GM21528 (cell line): ENCODE data around the gene AQP2.

Source experiments
- ATAC-seq: cut with Tn5 transposase; IDR thresholded peaks from one replicate; pipeline ENCODE4 v1.9.1; 2021; ENCODE audit warnings: mild to moderate bottlenecking, moderate library complexity; ENCODE audit not compliant: unreplicated experiment, low FRiP score

The AQP2 gene

GRCh38 chr12:49939707-49940106 is 10.8 kb upstream of the AQP2 start:
- ATAC-seq, result no peak

GRCh38 chr12:49941556-49942511 is 8.7 kb upstream of the AQP2 start:
- no peak for ATAC-seq

GRCh38 chr12:49942512-49942893 is 8.0 kb upstream of the AQP2 start:
- no peak for ATAC-seq

GRCh38 chr12:49942921-49943624 is 7.5 kb upstream of the AQP2 start:
- no peak for ATAC-seq

DNA sequence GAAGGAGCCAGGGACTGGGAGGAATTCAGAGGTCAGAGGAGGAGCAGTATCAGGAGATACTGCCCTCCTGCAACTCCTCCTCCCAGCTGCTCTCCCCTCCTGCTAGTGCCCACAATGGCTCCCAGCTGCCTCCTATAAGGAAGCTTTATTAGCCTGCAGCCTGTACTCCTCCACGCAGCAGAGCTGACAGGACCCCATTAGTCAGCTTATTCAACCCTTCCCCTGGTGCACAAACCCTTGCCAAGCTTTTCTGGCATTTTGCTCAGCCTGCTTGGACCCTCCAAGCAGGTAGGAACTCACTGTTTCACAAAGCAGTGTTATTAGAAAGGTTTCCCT is 6.9 kb upstream of the AQP2 start:
- no peak for ATAC-seq

DNA sequence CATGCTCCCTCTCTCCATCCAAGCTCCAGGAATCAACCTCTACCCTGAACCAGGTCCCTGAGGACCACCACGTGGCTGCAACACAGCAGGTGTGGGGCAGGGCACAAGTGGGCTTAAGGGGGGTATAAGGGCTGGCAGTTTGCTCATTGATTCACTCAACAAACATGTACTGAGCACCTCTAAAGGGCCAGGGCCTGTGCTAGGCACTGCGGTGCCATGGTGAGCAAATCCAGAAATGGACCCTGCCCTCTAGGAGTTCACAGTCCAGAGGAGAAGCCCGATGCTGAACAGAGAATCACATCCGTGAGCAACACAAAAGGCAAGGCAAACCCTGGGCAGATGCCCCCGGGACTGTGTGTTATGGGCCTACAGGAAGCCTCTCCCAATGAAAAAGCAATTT is 6.5 kb upstream of the AQP2 start:
- no peak for ATAC-seq

- ATAC-seq, result no peak
Measured at GRCh38 chr12:49944718-49945117, 5.8 kb upstream of the AQP2 start.

- ATAC-seq, result no peak
Measured at GRCh38 chr12:49945394-49946080, 5.0 kb upstream of the AQP2 start.

DNA sequence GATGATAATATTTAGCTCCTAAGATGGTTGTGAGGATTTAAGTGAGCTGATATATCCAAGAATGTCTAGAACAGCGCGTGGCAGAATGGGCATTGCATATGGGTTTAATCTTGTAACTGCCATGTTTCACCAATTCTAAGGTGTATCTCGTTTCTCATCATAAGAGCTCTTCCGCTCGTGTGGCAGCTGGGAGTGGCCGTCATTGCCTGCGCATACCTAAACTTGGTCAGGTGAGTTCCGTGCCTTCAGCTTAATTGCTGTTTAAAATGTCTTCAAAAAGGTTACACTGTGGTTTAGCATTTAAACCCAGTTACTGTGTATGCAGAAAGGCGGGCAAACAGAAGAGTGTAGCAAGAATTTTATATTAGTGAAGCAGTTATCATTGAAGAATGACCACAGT is 4.5 kb upstream of the AQP2 start:
- ATAC-seq, result no peak

- no peak for ATAC-seq
Measured at GRCh38 chr12:49946497-49946896, 4.0 kb upstream of the AQP2 start.

DNA sequence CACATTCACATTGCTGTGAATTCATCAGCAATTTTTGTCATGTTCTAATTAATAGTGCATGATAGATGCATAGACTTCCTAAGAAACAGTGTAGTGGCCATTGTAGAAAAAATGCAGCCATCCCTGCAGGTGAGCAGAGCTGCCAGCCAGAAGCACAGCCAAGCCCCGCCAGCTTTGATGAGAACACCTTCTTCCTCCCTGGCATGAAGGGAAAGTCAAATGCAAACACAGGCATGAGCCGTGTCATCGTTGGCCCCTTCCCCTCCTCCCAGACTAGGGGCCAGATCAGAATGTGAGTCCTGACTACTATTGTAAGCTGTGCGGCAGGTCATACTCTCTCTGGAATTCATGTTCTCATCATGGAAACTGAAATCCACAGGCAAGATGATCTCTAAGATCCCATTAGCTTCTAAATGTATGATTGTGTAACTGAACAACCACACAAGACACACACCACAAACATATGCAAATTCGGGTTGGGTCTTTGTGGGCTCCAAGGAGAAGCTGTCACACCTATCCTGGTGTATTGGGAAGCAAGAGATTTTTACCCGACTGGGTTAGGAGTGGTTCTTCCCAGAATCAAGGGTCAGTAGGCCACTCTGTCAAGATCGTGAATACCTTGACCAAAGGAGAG is 2.8 kb upstream of the AQP2 start:
- ATAC-seq, result no peak

DNA sequence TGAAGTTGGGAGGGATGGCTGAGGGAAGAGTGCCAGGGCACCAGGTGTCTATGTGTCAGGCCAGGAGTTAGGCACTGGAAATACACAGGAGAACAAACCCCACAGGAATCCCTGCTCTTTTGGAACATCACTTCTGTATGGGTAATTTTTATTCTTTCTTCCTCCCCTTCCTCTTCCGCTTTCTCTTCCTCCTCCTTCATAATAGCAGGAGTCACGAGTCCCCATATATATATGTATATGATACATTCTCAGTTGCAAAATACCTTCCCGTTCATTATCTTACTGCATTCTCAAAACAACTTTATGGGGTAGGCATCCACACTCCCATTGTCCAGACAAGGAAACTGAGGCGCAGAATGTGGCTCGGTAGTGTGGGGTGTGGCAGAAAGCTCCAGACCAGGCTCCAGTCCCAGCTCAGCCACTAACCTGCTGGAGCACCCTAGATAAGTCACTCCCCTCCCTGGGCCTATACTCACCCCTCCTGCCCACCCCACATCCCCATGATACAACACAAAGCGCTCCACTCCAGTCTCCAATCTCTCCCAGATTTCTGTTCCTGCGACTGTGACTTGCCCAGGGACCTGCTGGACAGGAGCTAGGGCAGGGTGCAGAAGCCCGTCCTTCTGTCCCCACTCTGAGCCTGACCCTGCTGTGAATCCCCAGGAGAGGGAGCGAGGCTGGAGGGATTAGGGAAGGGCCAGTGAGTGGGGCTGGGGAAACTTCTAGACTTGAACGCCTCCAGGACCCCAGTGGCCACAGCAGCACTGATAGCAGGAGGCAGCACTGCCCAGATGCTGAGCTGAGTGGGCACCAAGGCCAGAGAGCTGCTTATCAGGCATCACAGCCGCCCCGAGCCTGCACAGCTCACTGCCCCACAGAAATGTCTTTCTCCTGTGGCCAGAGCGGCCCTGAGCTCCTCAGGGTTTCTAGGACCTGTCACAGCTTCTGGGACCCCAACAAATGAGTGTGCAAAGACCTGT is 1.4 kb upstream of the AQP2 start:
- no peak for ATAC-seq

DNA sequence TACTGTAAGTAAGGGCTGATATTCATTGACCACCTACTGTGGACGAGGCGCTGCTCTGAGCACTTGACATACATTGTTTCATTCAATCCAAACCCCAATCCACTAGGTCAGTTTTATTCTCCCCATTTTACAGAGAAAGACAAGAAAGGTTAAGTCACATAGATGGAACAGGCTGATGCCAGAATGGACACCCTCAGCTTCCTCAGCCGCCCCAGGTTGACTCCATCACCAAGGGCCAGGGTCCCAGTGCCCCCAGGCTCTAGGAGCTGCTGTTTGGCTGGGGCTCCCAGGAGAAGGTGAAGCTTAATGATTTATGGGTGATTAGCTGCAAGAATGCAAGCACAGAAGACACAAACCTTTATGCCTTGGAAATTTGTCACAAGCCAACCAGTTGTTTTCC is 671 bp upstream of the AQP2 start:
- no peak for ATAC-seq

DNA sequence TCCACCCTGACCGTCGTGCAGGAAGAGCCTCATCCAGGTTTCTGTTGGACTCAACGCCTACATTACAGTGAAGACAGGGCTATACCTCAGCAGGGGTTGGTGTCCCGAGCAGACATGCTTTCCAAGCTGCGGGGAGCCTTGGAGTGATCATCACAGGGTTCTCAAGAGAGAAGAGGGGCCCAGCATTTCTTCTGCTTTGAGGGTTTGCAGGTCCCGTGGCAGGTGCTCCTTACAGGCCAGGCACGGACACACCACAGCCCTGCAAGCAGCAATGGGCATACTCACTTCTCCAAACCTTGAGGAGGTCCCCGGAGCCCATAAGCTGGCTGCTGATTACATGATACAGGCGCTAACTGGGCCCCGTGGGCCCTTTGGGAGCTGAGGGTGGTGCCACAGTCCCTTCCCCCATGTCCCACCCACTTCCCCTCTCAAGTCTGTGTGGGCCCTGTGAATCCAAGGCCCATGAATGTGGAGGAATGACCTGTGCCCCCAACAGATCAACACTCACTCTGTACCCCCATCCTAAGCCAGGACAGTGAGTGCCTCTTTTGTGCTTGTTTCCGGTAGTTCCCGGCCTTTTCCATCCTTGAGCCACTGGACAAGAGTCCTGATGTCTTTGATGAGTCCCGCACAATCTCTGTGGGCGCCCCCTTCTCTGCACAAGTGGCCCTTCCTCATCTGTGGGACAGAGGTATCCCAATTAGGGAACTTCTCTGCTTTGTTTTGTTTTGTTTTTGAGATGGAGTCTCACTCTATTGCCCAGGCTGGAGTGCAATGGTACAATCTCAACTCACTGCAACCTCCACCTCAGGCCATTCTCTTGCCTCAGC is 1.1 kb downstream of the AQP2 start:
- ATAC-seq, result no peak

- no peak for ATAC-seq
Measured at GRCh38 chr12:49952391-49953055, 2.0 kb downstream of the AQP2 start.

DNA sequence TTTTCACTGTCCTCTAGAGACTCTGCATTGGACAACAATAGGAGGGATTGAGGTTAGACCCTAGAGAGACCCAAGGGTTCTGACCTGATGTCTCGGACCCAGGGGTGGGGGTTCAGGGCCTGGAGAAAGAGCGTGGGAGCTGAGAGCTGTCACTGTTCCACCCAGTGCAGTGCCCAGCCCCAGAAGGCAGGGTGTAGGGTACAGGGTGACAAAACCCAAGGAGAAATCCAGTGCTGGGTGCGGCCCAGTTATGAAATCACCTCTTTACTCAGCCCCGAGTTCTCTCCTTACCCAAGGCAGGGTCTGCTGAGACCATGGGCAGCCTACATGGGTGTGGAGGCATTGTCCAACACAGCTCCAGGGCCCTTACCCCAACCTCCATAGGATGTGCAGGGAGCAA is 2.6 kb downstream of the AQP2 start:
- ATAC-seq, result no peak

- ATAC-seq, result no peak
Measured at GRCh38 chr12:49953961-49954846, 3.7 kb downstream of the AQP2 start.
